ENCODE data around the gene MNAT1.
A peak's percentile ranks its signal among the peaks of the same experiment; 100 is the strongest.

The MNAT1 gene

GRCh38 chr14:60856111-60856510, 121.5 kb downstream of the MNAT1 start:
- no peak overlapping the region for H3K4me3 ChIP-seq (replicated peaks; ENCODE audit: low read depth, low read length)
- no peak for TF ChIP-seq CTCF (IDR thresholded peaks at IDR 0.05; ENCODE audit: low read length, missing control alignments)
- DNase-seq (ENCODE audit: low read depth) = no peak

- no peak overlapping the region for H3K4me3 ChIP-seq (replicated peaks; ENCODE audit: low read depth, low read length)
- no peak for TF ChIP-seq CTCF (IDR thresholded peaks at IDR 0.05; ENCODE audit: low read length, missing control alignments)
- no peak for DNase-seq (ENCODE audit: low read depth)
Observed at GRCh38 chr14:60859525-60859924, 125.0 kb downstream of the MNAT1 start.

- no peak for TF ChIP-seq CTCF (IDR thresholded peaks at IDR 0.05; ENCODE audit: low read length, missing control alignments)
- no peak for DNase-seq (ENCODE audit: low read depth)
- no peak overlapping the region for H3K4me3 ChIP-seq (replicated peaks; ENCODE audit: low read depth, low read length)
Observed at GRCh38 chr14:60861545-60862140, 127.1 kb downstream of the MNAT1 start.

GRCh38 chr14:60862283-60862682, 127.7 kb downstream of the MNAT1 start:
- no peak overlapping the region for H3K4me3 ChIP-seq (replicated peaks; ENCODE audit: low read depth, low read length)
- TF ChIP-seq CTCF (IDR thresholded peaks at IDR 0.05; ENCODE audit: low read length, missing control alignments) = no peak
- peak; percentile 60 for DNase-seq (ENCODE audit: low read depth)

- DNase-seq (ENCODE audit: low read depth) = no peak
- no peak for TF ChIP-seq CTCF (IDR thresholded peaks at IDR 0.05; ENCODE audit: low read length, missing control alignments)
- no peak overlapping the region for H3K4me3 ChIP-seq (replicated peaks; ENCODE audit: low read depth, low read length)
Observed at GRCh38 chr14:60863249-60863648, 128.7 kb downstream of the MNAT1 start.

- DNase-seq (ENCODE audit: low read depth) = peak; percentile 4
- TF ChIP-seq CTCF (IDR thresholded peaks at IDR 0.05; ENCODE audit: low read length, missing control alignments) = no peak
- no peak overlapping the region for H3K4me3 ChIP-seq (replicated peaks; ENCODE audit: low read depth, low read length)
Observed at GRCh38 chr14:60865378-60866127, 131.0 kb downstream of the MNAT1 start.
